Chondrocyte (in vitro differentiated cells): Measurements from ENCODE around the gene IQSEC3. TPM values are rescaled to one million over a fixed set of nuclear protein-coding genes. Genes with fewer than 3 reads are reported as not detected.
"Not testable (repeated sequence)": the region's sequence is repeated elsewhere in the genome, so short reads cannot be mapped to it uniquely, and the experiment has no call there.

Experiments used
- DNase-seq: peaks from one replicate; pipeline ENCODE4 v3.0.0; 2021; ENCODE audit warnings: mixed read lengths, low spot score
- H3K27ac Mint-ChIP-seq: one replicate; pipeline ENCODE4 v1.8.0; 2021; ENCODE audit warnings: mild to moderate bottlenecking, moderate library complexity, mixed read lengths; ENCODE audit not compliant: unreplicated experiment
- H3K27me3 Mint-ChIP-seq: 2 replicates; pipeline ENCODE4 v1.8.0; 2021; ENCODE audit warnings: low read depth, mixed read lengths
- H3K36me3 Mint-ChIP-seq: 2 replicates; pipeline ENCODE4 v1.8.0; 2021; ENCODE audit warnings: low read depth, mixed read lengths
- H3K4me1 Mint-ChIP-seq: 2 replicates; pipeline ENCODE4 v1.8.0; 2021; ENCODE audit warnings: low read depth, mild to moderate bottlenecking, mixed read lengths
- H3K4me3 Mint-ChIP-seq: one replicate; pipeline ENCODE4 v1.8.0; 2021; ENCODE audit warnings: mild to moderate bottlenecking, moderate library complexity, mixed read lengths; ENCODE audit not compliant: unreplicated experiment
- H3K9me3 Mint-ChIP-seq: 2 replicates; pipeline ENCODE4 v1.8.0; 2021; ENCODE audit warnings: low read depth, mixed read lengths
- CTCF ChIP-seq: fragments of 200-600 bp; sonication (generic); IDR thresholded peaks from 2 replicates; pipeline ENCODE4 v1.5.0; 2021; ENCODE audit warnings: antibody characterized with exemption, mild to moderate bottlenecking, moderate library complexity
- total RNA-seq: library from RNA; stranded (reverse); gene quantifications from 3 replicates; pipeline ENCODE4 v1.2.1, GENCODE V29; 2021

Gene IQSEC3
- total RNA-seq, 1 donor from 2014 or later, result not detected

- no peaks in the 10 kb centered on the region for H3K27me3 Mint-ChIP-seq
- peaks cover 11% of the 10 kb centered on the region for H3K36me3 Mint-ChIP-seq
- H3K4me3 Mint-ChIP-seq, result no peak overlapping the region
- no peak overlapping the region for H3K27ac Mint-ChIP-seq
- no peak for DNase-seq
- H3K4me1 Mint-ChIP-seq, result no peaks in the 10 kb centered on the region
- H3K9me3 Mint-ChIP-seq, result no peaks in the 10 kb centered on the region
- TF ChIP-seq CTCF, result peak; percentile 10
Observed at GRCh38 chr12:22190-22529, 44.4 kb upstream of the IQSEC3 start.

GRCh38 chr12:22530-23201 is 43.9 kb upstream of the IQSEC3 start:
- Mint-ChIP-seq H3K27me3 (no peaks in the 10 kb centered on the region), H3K4me1 (no peaks in the 10 kb centered on the region), H3K9me3 (no peaks in the 10 kb centered on the region), H3K36me3 (peaks cover 11% of the 10 kb centered on the region), H3K4me3 (no peak overlapping the region), H3K27ac (no peak overlapping the region)
- TF ChIP-seq CTCF, result no peak
- no peak for DNase-seq

GRCh38 chr12:27904-28303 is 38.7 kb upstream of the IQSEC3 start:
- H3K4me1 Mint-ChIP-seq, H3K27ac Mint-ChIP-seq, H3K36me3 Mint-ChIP-seq, H3K27me3 Mint-ChIP-seq, H3K4me3 Mint-ChIP-seq, DNase-seq, H3K9me3 Mint-ChIP-seq: not testable (repeated sequence)

DNA sequence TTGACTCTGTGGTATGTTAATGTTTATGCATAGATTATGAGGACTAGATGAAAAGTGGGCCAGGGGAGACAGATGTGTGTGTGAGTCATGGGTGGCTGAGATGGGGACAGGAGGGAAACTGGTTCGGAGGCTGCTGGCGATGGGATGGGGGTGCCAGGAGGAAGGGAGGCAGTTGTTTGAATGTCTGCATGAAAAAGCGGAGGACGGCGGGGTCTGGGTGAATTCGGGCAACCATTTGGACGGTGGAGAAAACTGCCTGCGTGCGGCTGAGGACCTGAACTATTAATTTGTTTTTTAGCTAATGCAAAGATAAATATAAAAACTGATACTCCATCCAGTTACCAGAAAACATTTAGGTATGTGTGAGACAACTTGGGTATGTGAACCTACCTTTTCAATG is 27.8 kb upstream of the IQSEC3 start:
- H3K27me3 Mint-ChIP-seq, H3K4me3 Mint-ChIP-seq, H3K9me3 Mint-ChIP-seq, H3K4me1 Mint-ChIP-seq, H3K27ac Mint-ChIP-seq, H3K36me3 Mint-ChIP-seq, DNase-seq: not testable (repeated sequence)

DNA sequence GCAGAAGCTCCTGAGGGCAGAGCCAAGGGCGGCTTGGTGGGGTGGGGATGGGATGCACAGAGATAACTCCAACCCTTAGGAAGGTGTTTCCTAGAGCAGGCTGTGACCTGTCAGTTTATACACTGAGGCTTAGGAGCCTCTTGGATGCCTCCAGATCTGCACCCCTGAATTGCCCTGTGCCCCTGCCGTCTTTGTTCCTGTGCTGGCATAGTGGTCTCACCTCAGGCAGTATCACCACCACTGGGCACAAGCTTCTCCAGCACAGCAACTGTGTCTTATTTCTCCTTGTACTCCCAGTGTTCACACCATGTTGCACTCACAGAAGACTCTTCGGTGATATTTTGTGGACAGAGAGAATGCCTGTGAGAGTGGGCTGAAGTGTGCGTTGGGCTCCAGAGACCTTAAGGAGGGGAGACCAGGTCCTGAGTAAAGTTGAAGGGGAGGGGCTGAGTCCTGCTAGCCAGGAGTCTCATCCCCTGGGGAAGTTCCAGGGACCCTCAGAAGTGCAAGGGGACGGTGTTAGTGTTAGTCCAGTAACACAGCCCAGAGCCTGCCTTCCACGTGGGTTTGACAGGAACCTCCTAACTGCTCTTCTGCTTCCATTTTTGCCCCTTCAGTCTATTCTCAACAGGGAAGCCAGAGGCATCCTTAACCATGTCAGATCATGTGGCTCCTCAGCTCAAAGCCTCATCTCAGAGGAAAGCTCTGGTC is 26.9 kb upstream of the IQSEC3 start:
- not testable (repeated sequence) for H3K36me3 Mint-ChIP-seq, H3K4me3 Mint-ChIP-seq, H3K4me1 Mint-ChIP-seq, H3K27ac Mint-ChIP-seq, DNase-seq, H3K27me3 Mint-ChIP-seq, H3K9me3 Mint-ChIP-seq

DNA sequence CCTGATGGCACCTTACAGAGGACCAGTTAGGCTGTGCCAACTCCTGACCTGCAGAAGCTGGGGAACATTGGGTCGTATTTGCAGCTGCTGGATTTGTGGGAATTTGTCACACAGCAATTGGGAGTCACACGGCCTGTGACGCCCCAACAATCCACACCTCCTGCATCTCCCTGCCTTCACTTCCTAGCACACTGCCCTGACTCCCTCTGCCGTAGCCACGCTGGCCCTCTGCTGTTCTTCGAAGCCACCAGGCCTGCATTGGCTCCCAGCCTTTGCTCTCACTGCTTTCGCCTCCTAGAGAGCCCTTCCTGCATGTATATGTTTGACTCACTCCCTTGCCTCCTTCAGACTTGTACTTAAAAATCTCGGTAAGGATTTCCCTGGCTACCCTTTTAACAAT is 22.2 kb upstream of the IQSEC3 start:
- DNase-seq, H3K27ac Mint-ChIP-seq, H3K4me3 Mint-ChIP-seq, H3K4me1 Mint-ChIP-seq, H3K36me3 Mint-ChIP-seq, H3K9me3 Mint-ChIP-seq: not testable (repeated sequence)
- H3K27me3 Mint-ChIP-seq, result peaks cover 35% of the 10 kb centered on the region

DNA sequence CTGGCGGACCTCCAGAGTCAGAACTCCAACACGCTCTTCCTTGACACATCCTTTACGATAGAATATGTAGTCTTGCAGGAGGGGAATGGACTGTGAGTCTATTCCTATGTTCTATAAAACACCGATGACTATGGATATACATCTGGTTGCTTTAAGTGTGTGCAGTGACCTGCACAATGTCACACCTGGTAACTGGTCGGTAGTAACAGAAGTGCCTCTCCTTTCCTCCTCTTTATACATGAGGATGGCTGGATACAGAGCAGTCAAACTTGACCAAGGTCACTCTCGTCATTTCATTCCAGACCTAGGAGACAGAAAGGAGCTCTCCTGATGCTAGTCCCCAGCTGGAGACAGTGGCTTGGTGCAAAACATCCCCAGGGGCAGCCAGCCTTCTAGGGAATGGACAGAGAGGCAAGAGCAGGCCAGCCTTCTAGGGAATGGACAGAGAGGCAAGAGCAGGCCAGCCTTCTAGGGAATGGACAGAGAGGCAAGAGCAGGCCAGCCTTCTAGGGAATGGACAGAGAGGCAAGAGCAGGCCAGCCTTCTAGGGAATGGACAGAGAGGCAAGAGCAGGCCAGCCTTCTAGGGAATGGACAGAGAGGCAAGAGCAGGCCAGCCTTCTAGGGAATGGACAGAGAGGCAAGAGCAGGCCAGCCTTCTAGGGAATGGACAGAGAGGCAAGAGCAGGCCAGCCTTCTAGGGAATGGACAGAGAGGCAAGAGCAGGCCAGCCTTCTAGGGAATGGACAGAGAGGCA is 21.2 kb upstream of the IQSEC3 start:
- H3K4me1 Mint-ChIP-seq, H3K4me3 Mint-ChIP-seq, DNase-seq, H3K9me3 Mint-ChIP-seq, H3K27ac Mint-ChIP-seq, H3K36me3 Mint-ChIP-seq: not testable (repeated sequence)
- H3K27me3 Mint-ChIP-seq, result peaks cover 36% of the 10 kb centered on the region

GRCh38 chr12:45991-46358 is 20.6 kb upstream of the IQSEC3 start:
- H3K27me3 Mint-ChIP-seq, result peaks cover 36% of the 10 kb centered on the region
- H3K36me3 Mint-ChIP-seq, DNase-seq, H3K4me1 Mint-ChIP-seq, H3K9me3 Mint-ChIP-seq, H3K27ac Mint-ChIP-seq, H3K4me3 Mint-ChIP-seq: not testable (repeated sequence)

DNA sequence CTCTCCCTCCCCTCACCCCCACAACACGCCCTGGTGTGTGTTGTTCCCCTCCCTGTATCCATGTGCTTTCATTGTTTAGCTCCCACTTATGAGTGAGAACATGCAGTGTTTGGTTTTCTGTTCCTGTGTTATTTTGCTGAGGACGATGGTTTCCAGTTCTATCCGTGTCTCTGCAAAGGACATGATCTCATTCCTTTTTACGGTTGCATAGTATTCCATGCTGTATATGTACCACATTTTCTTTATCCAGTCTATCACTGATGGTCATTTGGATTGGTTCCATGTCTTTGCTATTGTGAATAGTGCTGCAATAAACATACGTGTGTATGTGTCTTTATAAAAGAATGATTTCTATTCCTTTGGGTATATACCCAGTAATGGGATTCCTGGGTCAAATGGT is 20.0 kb upstream of the IQSEC3 start:
- not testable (repeated sequence) for H3K4me1 Mint-ChIP-seq, H3K36me3 Mint-ChIP-seq, H3K27ac Mint-ChIP-seq, DNase-seq, H3K4me3 Mint-ChIP-seq, H3K9me3 Mint-ChIP-seq
- peaks cover 37% of the 10 kb centered on the region for H3K27me3 Mint-ChIP-seq

DNA sequence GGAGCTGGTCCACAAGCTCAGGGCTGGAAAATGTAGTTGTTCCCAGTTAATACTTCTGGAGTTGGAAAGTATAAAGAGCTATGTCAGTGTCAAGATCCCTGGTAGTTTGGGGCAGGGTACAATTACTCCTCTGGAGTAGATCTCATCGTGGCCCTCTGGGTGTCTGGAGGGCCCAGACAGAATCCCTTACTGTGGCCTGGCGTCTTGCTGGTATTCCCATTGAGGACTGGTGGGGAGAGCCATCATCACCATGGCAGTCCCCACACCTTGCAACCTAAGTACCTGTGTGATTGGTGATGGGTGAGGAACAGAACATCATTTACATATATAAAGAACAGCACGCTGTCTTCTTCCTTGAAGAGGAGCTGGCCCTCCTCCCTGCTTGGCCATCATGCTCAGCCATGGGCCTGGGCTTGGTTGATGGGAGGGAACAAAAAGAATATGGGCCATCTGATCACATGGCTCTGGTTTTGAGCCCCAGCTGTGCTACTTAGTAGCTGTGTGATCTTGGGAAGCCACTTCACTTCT is 18.8 kb upstream of the IQSEC3 start:
- not testable (repeated sequence) for DNase-seq, H3K4me1 Mint-ChIP-seq, H3K9me3 Mint-ChIP-seq, H3K36me3 Mint-ChIP-seq, H3K4me3 Mint-ChIP-seq, H3K27ac Mint-ChIP-seq
- peaks cover 43% of the 10 kb centered on the region for H3K27me3 Mint-ChIP-seq
